Stimulated activated naive CD8-positive, alpha-beta T cell treated with anti-CD3 and anti-CD28 coated beads, Interleukin-15, Interleukin-2, amounts not matched to agents 100 ng/mL and 50 ng/mL, for 24 hours (primary cell): ENCODE results near the gene ZER1.
"Not testable (repeated sequence)": the region's sequence is repeated elsewhere in the genome, so short reads cannot be mapped to it uniquely, and the experiment has no call there.

Experiments
- H3K27ac Mint-ChIP-seq: one replicate; pipeline ENCODE4 v1.8.0; 2021; ENCODE audit warnings: mild to moderate bottlenecking, mixed read lengths
- H3K27me3 Mint-ChIP-seq: one replicate; pipeline ENCODE4 v1.8.0; 2021; ENCODE audit warnings: mixed read lengths
- H3K36me3 Mint-ChIP-seq: one replicate; pipeline ENCODE4 v1.8.0; 2021; ENCODE audit warnings: low read depth, mixed read lengths
- H3K4me1 Mint-ChIP-seq: one replicate; pipeline ENCODE4 v1.8.0; 2021; ENCODE audit warnings: low read depth, mixed read lengths
- H3K4me3 Mint-ChIP-seq: one replicate; pipeline ENCODE4 v1.8.0; 2021; ENCODE audit warnings: mild to moderate bottlenecking, mixed read lengths
- H3K9me3 Mint-ChIP-seq: one replicate; pipeline ENCODE4 v1.8.0; 2021; ENCODE audit warnings: mixed read lengths

Gene ZER1

GRCh38 chr9:128798896-128799295 is 27.2 kb upstream of the ZER1 start:
- no peak overlapping the region for H3K27ac Mint-ChIP-seq
- H3K36me3 Mint-ChIP-seq, result peaks cover 32% of the 10 kb centered on the region
- H3K27me3 Mint-ChIP-seq, result no peaks in the 10 kb centered on the region

GRCh38 chr9:128794961-128795360 is 23.2 kb upstream of the ZER1 start:
- not testable (repeated sequence) for H3K27ac Mint-ChIP-seq, H3K27me3 Mint-ChIP-seq, H3K4me3 Mint-ChIP-seq, H3K9me3 Mint-ChIP-seq, H3K4me1 Mint-ChIP-seq
- peaks cover 27% of the 10 kb centered on the region for H3K36me3 Mint-ChIP-seq

More at GRCh38 chr9:128798896-128799295, 27.2 kb upstream of the ZER1 start:
- H3K9me3 Mint-ChIP-seq, result no peaks in the 10 kb centered on the region
- H3K4me1 Mint-ChIP-seq, result no peaks in the 10 kb centered on the region
- no peak overlapping the region for H3K4me3 Mint-ChIP-seq

DNA sequence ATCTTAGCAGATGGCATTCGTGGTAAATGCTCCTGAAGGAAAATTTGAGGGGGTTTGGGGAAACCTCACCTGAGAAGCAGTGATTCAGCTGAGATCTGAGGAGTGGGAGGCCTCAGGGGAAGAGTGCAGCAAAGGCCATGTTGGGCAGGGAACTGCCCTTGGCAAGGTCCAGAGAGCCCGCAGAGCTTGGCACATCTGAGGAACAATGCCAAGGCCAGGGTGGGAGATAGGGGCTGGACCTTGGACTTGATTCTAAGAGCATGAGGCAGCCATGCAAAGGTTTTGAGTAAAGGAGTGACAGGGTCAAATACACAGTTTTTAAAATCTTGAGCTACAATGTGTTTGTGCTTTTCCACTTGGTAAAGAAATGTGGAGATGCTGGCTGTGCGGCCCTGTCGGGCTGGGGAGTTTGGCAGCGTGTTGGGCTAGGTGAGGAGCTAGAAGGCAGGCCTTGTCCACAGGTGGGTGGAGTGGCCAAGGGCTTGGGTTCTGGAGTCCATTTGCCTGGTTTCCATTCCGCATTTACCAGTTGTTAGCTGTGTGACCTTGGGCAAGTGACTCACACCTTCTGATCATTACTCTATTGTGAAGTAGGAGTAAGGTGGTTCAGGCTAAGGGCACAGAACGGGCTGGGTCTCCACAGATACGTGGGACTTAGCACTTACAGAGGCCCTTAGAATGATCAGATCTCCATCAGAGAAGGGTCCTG is 21.4 kb upstream of the ZER1 start:
- peaks cover 21% of the 10 kb centered on the region for H3K36me3 Mint-ChIP-seq

GRCh38 chr9:128792134-128792533 is 20.4 kb upstream of the ZER1 start:
- peaks cover 15% of the 10 kb centered on the region for H3K36me3 Mint-ChIP-seq
- H3K4me3 Mint-ChIP-seq, result no peak overlapping the region
- H3K9me3 Mint-ChIP-seq, result no peaks in the 10 kb centered on the region
- H3K27ac Mint-ChIP-seq, result no peak overlapping the region
- H3K27me3 Mint-ChIP-seq, result no peaks in the 10 kb centered on the region
- H3K4me1 Mint-ChIP-seq, result peaks cover 20% of the 10 kb centered on the region

More for the DNA sequence above, 21.4 kb upstream of the ZER1 start:
- H3K9me3 Mint-ChIP-seq, result no peaks in the 10 kb centered on the region
- H3K27ac Mint-ChIP-seq, result peak overlapping the region; percentile 42
- peaks cover 19% of the 10 kb centered on the region for H3K4me1 Mint-ChIP-seq
- H3K27me3 Mint-ChIP-seq, result no peaks in the 10 kb centered on the region
- H3K4me3 Mint-ChIP-seq, result no peak overlapping the region

- H3K4me3 Mint-ChIP-seq, result no peak overlapping the region
- H3K27ac Mint-ChIP-seq, result no peak overlapping the region
- peaks cover 13% of the 10 kb centered on the region for H3K36me3 Mint-ChIP-seq
- no peaks in the 10 kb centered on the region for H3K9me3 Mint-ChIP-seq
- no peaks in the 10 kb centered on the region for H3K27me3 Mint-ChIP-seq
- peaks cover 24% of the 10 kb centered on the region for H3K4me1 Mint-ChIP-seq
Observed at GRCh38 chr9:128790536-128790935, 18.8 kb upstream of the ZER1 start.

GRCh38 chr9:128788445-128788844 is 16.7 kb upstream of the ZER1 start:
- no peaks in the 10 kb centered on the region for H3K27me3 Mint-ChIP-seq
- peaks cover 7% of the 10 kb centered on the region for H3K36me3 Mint-ChIP-seq
- peaks cover 32% of the 10 kb centered on the region for H3K4me1 Mint-ChIP-seq
- H3K9me3 Mint-ChIP-seq, result no peaks in the 10 kb centered on the region
- H3K4me3 Mint-ChIP-seq, result peak overlapping the region; percentile 90
- peak overlapping the region; percentile 83 for H3K27ac Mint-ChIP-seq

GRCh38 chr9:128787659-128788058 is 15.9 kb upstream of the ZER1 start:
- H3K27me3 Mint-ChIP-seq, result no peaks in the 10 kb centered on the region
- peaks cover 33% of the 10 kb centered on the region for H3K4me1 Mint-ChIP-seq
- peaks cover 2% of the 10 kb centered on the region for H3K36me3 Mint-ChIP-seq

DNA sequence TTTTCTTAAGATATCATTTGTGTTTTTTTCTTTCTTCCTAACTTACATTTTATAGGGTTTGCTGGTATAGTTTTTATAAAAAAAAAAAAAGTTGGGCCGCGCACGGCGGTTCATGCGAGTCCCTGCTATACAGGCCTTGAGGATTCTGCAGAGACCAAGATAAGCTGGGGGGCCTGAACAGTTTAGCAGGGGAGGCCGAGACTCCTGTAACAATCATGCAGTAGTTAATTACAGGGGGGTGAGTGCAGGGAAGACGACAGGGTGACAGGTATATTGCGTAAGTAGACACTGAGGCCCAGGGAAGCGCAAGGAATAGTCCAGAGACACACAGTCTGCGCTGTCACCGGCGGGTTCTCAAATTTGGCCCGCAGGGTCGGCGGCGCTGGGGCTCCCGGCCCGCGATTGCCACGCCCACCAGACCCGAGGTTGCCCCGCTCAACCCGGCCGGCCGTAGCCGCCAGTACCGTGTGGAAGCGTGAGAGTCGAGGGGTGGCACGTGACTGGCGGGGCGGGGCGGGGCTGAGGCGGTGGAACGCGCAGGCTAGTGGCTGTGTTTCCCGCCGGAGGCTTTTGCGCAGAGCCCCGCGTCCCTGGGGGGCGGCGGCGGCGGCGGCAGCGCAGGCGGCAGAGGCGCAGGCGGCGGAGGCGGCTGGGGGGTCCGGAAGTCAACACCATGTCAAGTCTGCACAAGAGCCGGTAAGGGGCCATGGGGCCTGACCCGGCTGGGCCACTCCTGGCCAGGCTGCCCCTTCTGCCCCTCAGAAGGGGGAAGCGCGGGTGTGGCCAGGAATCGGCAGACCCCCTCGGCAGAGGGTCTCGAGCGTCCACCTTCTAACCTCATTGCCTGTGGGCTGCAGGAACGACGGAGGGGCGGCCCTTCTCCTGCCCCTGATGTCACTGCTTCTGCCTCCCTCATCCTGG is 15.2 kb upstream of the ZER1 start, which contains the start of gene TBC1D13:
TSS of gene TBC1D13 (plus strand) at position 573 of the 921 bp plus-strand sequence. CDS start at position 674, 101 bp downstream.
- Mint-ChIP-seq H3K27ac (peak within 1 kb of the TSS; percentile 83), H3K4me1 (peaks cover 32% of the 10 kb centered on the region), H3K9me3 (no peaks in the 10 kb centered on the region), H3K4me3 (peak within 1 kb of the TSS; percentile 90), H3K36me3 (no peaks in the 10 kb centered on the region), H3K27me3 (no peaks in the 10 kb centered on the region)

More at GRCh38 chr9:128787659-128788058, 15.9 kb upstream of the ZER1 start:
- H3K4me3 Mint-ChIP-seq, result peak overlapping the region; percentile 90
- H3K27ac Mint-ChIP-seq, result peak overlapping the region; percentile 83
- no peaks in the 10 kb centered on the region for H3K9me3 Mint-ChIP-seq

- H3K27me3 Mint-ChIP-seq, result no peaks in the 10 kb centered on the region
- peaks cover 38% of the 10 kb centered on the region for H3K4me1 Mint-ChIP-seq
- H3K27ac Mint-ChIP-seq, result no peak overlapping the region
- H3K4me3 Mint-ChIP-seq, result no peak overlapping the region
- no peaks in the 10 kb centered on the region for H3K9me3 Mint-ChIP-seq
- no peaks in the 10 kb centered on the region for H3K36me3 Mint-ChIP-seq
Observed at GRCh38 chr9:128785427-128785826, 13.7 kb upstream of the ZER1 start.

DNA sequence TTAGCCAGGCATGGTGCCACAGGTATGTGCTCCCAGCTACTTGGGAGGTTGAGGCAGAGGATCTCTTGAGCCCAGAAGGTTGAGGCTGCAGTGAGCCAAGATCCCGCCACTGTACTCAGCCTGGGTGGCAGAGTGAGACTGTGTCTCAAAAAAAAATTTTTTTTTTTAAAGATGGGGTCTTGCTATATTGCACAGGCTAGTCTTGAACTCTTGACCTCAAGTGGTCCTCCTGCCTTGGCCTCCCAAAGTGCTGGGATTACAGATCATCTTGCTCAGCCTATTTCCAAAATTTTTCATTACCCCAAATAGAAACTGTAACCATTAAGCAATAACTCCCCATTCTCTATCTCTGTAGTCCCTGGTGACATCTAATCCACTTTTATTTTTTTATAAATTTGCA is 10.9 kb upstream of the ZER1 start:
- H3K4me1 Mint-ChIP-seq, result peaks cover 26% of the 10 kb centered on the region
- no peaks in the 10 kb centered on the region for H3K27me3 Mint-ChIP-seq
- no peak overlapping the region for H3K4me3 Mint-ChIP-seq
- H3K9me3 Mint-ChIP-seq, result no peaks in the 10 kb centered on the region
- H3K36me3 Mint-ChIP-seq, result no peaks in the 10 kb centered on the region
- peak overlapping the region; percentile 21 for H3K27ac Mint-ChIP-seq

DNA sequence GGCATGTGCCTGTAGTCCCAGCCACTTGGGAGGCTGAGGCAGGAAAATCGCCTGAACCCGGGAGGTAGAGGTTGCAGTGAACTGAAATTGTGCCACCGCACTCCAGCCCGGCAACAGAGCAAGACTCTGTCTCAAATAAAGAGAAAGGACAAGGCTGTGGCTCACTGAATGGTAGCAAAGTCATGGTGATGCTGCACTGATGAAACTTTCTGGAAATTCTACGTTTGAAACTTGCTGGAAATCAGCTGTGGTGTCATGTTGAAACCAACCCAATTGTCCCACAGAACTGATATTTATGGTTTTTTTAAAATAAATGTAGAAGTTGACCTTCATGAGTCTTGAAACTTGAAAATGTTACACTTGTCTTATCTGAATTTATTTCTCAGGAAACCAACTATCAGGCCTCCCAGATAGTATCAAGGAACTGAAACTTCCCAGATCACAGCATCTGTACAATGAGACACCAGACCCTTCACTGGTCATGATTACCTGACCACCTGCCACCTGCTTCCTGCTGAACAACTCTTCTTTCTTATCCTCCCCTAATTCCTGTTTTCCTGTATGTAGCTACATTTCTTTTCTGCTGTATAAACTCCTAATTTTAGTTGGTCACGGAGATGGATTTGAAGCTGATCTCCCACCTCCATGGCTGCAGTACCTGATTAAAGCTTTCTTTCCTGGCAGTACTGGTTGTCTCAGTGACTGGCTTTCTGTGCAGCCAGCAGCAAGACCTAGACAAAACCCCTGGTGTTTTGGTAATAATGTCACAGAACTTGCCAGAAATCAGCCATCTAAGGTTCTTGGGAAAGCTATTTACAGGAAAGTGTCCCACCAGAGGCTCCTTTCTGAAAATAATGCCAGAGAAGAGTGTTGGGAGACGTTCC is 9.7 kb upstream of the ZER1 start:
- peak overlapping the region; percentile 31 for H3K27ac Mint-ChIP-seq

DNA sequence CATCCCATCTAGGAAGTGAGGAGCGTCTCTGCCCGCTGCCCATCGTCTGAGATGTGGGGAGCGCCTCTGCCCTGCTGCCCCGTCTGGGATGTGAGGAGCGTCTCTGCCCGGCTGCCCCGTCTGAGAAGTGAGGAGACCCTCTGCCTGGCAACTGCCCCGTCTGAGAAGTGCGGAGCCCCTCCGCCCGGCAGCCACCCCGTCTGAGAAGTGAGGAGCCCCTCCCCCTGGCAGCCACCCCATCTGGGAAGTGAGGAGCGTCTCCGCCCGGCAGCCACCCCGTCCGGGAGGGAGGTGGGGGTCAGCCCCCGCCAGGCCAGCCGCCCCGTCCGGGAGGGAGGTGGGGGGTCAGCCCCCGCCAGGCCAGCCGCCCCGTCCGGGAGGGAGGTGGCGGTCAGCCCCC is 8.4 kb upstream of the ZER1 start:
- not testable (repeated sequence) for H3K27ac Mint-ChIP-seq, H3K4me3 Mint-ChIP-seq, H3K9me3 Mint-ChIP-seq, H3K27me3 Mint-ChIP-seq, H3K36me3 Mint-ChIP-seq
- peaks cover 19% of the 10 kb centered on the region for H3K4me1 Mint-ChIP-seq

More for the DNA sequence above, 9.7 kb upstream of the ZER1 start:
- Mint-ChIP-seq H3K36me3 (no peaks in the 10 kb centered on the region), H3K4me3 (no peak overlapping the region), H3K9me3 (no peaks in the 10 kb centered on the region), H3K4me1 (peaks cover 22% of the 10 kb centered on the region), H3K27me3 (no peaks in the 10 kb centered on the region)

- Mint-ChIP-seq H3K27ac (no peak overlapping the region), H3K4me3 (no peak overlapping the region), H3K4me1 (peaks cover 16% of the 10 kb centered on the region), H3K36me3 (no peaks in the 10 kb centered on the region), H3K9me3 (no peaks in the 10 kb centered on the region), H3K27me3 (no peaks in the 10 kb centered on the region)
Observed at GRCh38 chr9:128774804-128775203, 3.1 kb upstream of the ZER1 start.

DNA sequence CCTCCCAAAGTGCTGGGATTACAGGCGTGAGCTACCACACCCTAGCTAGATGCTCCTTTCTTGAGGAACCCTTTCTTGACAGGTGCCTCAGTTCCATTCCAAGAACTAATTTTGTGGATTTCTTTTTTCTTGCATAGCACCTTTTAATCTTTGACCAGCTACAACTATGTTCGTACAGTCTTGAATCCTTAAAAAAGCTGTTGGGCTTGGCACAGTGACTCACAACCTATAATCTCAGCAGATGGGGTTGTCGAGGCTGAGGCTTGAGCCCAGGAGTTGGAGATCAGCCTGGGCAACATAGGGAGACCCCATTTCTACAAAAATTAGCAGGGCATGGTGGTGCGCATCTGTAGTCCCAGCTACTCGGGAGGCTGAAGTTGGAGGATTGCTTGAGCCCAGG is 1.3 kb upstream of the ZER1 start:
- H3K36me3 Mint-ChIP-seq, result no peaks in the 10 kb centered on the region
- H3K27me3 Mint-ChIP-seq, result no peaks in the 10 kb centered on the region
- H3K9me3 Mint-ChIP-seq, result no peaks in the 10 kb centered on the region
- peaks cover 22% of the 10 kb centered on the region for H3K4me1 Mint-ChIP-seq
- H3K27ac Mint-ChIP-seq, result peak overlapping the region; percentile 71
- peak overlapping the region; percentile 94 for H3K4me3 Mint-ChIP-seq
